Astrocyte of the spinal cord (primary cell): ENCODE results near the gene BAIAP2.

Experiments
- DNase-seq: peaks from one replicate; pipeline ENCODE4 v3.0.0; 2011; ENCODE audit warnings: low read depth, low spot score
- H3K4me3 ChIP-seq: 2 replicates; pipeline ENCODE4 v1.5.1; 2011; ENCODE audit warnings: low read depth, mild to moderate bottlenecking, low read length, moderate library complexity
- in situ Hi-C: cut with HindIII; loops from 2 replicates; pipeline ENCODE4 v1.10.0; 2017; ENCODE audit warnings: low sequenced_read_pairs
- TF ChIP-seq, protein P1 (sequence below): IDR thresholded peaks from 2 replicates; pipeline ENCODE4 v1.5.1; 2012; ENCODE audit warnings: low read depth, mild to moderate bottlenecking, low read length, inconsistent platforms

Gene BAIAP2

DNA sequence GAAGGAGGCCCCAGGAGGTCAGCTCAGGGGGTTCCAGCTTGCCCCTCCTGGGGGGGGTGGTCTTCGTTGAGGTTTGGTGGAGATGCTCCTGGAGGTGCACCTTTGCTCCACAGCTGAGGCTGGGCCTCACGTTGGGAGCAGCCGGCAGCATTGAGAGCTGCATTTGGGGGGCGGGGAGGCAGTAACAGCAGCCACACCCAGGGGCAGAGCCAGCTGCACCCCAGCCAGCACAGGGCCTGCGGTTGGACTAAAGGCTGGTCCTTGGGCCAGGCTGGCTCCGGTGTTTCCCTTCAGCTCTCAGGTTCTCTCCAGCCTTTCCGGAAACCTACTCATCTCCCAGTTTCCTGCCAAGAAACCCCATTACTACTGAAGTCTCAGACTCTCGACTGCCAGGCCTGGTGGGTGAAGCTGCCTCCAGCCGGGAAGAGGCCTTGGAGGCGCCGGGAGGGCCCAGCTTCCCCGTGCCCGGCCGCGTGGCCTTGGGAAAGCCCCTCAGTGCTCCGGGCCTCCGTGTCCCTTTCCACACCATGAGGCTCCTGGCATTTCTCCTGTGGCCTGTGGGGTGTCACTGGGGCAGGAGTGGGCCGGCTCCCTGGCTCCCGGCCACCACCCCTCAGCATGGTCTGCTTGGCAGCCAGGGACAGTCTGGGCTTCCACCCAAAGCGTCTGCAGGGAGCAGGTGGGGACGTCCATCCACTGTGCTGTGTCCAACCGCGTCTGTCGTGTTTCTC, 14.0 kb upstream of the BAIAP2 start:
- TF ChIP-seq, protein P1, sequence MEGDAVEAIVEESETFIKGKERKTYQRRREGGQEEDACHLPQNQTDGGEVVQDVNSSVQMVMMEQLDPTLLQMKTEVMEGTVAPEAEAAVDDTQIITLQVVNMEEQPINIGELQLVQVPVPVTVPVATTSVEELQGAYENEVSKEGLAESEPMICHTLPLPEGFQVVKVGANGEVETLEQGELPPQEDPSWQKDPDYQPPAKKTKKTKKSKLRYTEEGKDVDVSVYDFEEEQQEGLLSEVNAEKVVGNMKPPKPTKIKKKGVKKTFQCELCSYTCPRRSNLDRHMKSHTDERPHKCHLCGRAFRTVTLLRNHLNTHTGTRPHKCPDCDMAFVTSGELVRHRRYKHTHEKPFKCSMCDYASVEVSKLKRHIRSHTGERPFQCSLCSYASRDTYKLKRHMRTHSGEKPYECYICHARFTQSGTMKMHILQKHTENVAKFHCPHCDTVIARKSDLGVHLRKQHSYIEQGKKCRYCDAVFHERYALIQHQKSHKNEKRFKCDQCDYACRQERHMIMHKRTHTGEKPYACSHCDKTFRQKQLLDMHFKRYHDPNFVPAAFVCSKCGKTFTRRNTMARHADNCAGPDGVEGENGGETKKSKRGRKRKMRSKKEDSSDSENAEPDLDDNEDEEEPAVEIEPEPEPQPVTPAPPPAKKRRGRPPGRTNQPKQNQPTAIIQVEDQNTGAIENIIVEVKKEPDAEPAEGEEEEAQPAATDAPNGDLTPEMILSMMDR = no peak
- no peak overlapping the region for H3K4me3 ChIP-seq
- in situ Hi-C loops = no loop called here
- DNase-seq = peak; percentile 71

DNA sequence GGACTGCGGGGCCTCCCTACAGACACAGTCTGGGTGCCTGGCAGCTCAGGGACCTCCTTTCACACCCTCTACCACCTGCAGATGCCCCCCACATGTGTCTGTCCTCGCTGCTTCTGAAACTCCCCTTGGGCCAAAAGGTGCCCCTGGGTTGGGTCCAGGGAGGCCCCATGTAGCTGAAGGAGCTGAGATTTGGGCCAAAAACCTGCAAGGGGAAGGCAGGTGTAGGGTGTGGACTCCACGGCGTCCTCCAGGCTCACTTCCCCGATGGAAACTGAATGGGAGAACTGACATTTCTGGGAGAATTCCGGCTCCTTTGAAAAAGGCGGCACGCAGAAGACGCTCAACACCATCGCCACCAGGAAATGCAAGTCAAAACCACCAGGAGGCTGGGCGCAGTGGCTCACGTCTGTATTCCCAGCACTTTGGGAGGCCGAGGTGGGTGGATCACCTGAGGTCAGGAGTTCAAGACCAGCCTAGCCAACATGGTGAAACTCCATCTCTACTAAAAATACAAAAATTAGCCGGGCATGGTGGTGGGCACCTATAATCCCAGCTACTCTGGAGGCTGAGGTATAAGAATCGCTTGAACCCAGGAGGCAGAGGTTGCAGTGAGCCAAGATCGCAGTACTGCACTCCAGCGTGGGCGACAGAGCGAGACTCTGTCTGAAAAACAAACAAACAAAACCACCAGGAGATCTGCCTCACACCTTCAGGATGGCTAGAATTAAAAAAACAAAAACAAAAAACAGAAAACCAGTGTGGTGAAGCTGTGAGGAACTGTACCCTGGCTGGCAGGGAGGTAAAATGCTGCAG, 13.2 kb upstream of the BAIAP2 start:
- DNase-seq = no peak
- TF ChIP-seq, protein P1 = no peak
- H3K4me3 ChIP-seq = no peak overlapping the region
- in situ Hi-C loops = no loop called here

DNA sequence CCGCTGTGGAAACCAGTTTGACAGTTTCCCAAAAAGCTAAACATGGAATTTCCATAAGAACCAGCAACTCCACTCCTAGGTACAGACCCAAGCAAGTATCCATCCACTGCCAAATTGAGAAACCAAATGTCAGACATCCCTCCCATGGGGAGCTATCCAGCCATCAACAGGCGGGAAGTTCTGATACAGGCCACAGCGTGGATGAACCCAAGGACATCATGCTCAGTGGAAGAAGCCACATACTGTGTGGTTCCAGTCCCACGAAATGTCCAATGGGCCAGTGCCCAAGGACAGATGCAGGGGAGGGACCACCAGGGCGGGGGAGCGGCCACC, 12.6 kb upstream of the BAIAP2 start:
- TF ChIP-seq, protein P1 = no peak
- H3K4me3 ChIP-seq = no peak overlapping the region
- in situ Hi-C loops = no loop called here
- DNase-seq = no peak

DNA sequence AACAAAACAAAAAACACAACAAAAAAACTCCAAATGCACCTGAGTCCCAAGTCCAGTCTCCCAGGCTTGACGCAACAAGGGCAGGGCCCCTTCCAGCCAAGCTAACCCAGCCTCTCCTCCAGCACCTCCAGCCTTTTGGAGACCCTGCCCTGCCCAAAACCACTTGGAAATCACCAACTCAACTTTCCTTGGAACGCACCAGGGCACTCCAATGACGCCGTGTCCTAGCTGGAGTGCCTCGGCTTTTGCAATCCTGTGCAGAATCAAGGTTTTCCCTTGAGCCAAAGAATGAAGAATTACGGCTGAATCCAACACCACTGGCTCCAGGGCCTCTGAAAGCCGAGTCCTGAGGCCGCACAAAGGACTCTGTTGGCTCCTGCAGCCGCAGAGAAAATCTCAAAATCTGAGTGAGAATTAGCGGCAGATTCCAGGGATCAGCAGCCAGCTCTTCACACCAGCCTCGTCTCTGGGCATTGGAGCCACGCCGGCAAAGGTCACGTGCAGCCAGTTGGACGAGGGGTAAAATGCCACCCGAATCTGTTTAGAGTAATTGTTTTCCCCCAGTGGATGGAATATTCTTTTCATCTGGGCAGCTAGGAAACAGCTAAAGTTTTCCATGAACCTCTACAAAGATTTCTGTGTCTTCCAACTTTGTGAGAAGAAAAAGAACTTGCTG, 9.7 kb upstream of the BAIAP2 start:
- H3K4me3 ChIP-seq = no peak overlapping the region
- TF ChIP-seq, protein P1 = no peak
- in situ Hi-C loops = no loop called here
- DNase-seq = no peak

DNA sequence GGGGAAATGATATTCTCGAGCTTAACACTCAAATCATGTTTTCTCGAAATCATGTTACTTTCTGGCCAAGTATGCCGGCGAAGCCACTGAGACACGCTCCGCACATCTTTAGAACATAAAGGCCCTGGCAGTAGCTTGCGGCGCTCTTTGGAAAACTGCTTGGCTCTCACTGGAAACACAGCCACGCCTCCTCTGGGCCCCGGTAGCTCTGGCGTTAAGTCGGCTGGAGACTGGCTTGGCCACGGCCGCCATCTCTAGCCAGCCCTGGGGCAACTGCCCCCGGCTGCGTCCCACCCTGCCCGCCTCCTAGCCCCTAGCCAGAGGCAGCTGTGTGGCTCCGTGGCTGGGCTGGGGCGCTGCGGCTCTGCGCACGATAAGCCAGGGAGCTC, 9.2 kb upstream of the BAIAP2 start:
- TF ChIP-seq, protein P1 = no peak
- in situ Hi-C loops = no loop called here
- no peak for DNase-seq
- H3K4me3 ChIP-seq = no peak overlapping the region

DNA sequence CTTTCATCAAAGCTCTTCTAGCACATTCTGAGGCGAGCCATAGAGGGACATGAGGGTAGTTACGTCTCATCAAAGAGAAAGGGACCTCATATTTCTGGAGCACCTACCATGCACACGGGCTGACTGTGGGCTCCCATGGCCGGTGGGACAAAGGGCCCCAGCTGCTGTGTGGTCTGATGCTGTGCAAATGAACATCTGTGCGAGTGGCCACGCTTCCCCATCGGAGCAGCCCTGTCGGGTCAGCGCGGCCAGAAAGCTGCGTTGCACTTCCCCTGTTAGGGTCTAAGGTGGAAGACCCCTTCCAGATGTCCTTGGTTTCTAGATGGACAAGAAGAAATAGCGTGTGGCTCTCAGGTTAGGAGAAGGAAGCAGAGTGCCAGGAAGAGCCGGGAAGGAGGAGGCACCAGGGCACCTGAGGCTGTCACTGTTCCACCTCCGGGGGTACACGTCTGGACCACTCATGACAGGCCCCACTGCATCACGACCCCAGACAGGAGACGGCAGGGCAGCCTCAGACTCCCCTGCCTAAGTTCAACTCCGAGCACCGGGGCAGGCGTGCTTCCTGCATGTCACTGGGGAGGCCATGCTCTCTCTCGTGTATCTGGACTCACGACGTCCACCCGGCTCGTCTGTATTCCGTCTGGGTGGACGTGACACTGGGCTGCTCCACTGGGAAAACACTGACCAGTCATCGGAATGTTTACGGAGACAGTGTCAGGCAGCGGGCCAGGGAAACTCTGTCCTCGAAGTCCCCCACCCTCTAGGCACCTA, 8.5 kb upstream of the BAIAP2 start:
- no peak for DNase-seq
- in situ Hi-C loops = no loop called here
- TF ChIP-seq, protein P1 = no peak
- H3K4me3 ChIP-seq = no peak overlapping the region
